SK-N-SH treated with all-trans-retinoic acid at 6 μM for 48 hours (cell line): Measurements from ENCODE around the gene FER.

Source experiments
- ARNTL ChIP-seq: fragments of 450-650 bp; formaldehyde crosslinking; IDR thresholded peaks from 2 replicates; pipeline ENCODE4 v1.5.0; 2020; ENCODE audit warnings: low read depth, mild to moderate bottlenecking, moderate library complexity, borderline replicate concordance
- BACH2 ChIP-seq: fragments of 250-450 bp; sonication (Bioruptor Pico); IDR thresholded peaks from 2 replicates; pipeline ENCODE4 v1.9.0; 2021; ENCODE audit warnings: mild to moderate bottlenecking, borderline replicate concordance
- CREB5 ChIP-seq: fragments of 250-450 bp; sonication (Bioruptor Pico); IDR thresholded peaks from 2 replicates; pipeline ENCODE4 v1.5.1; 2020; ENCODE audit warnings: low read depth, mild to moderate bottlenecking, moderate library complexity
- CSDC2 ChIP-seq: fragments of 250-450 bp; sonication (Bioruptor Pico); IDR thresholded peaks from 2 replicates; pipeline ENCODE4 v1.5.0; 2020; ENCODE audit warnings: mild to moderate bottlenecking, moderate library complexity
- ESRRG ChIP-seq: fragments of 250-450 bp; sonication (Bioruptor Pico); IDR thresholded peaks from 2 replicates; pipeline ENCODE4 v1.6.1; 2021; ENCODE audit warnings: mild to moderate bottlenecking
- GLIS3 ChIP-seq: fragments of 250-450 bp; sonication (Bioruptor Pico); IDR thresholded peaks from 2 replicates; pipeline ENCODE4 v1.5.0; 2020; ENCODE audit warnings: mild to moderate bottlenecking, moderate library complexity
- SNAI2 ChIP-seq: fragments of 250-450 bp; sonication (Bioruptor Pico); IDR thresholded peaks from 2 replicates; pipeline ENCODE4 v1.5.0; 2020; ENCODE audit warnings: mild to moderate bottlenecking, moderate library complexity
- ZFP3 ChIP-seq: fragments of 250-450 bp; sonication (Bioruptor Pico); IDR thresholded peaks from 2 replicates; pipeline ENCODE4 v1.5.0; 2020; ENCODE audit warnings: mild to moderate bottlenecking, moderate library complexity
- ZFP30 ChIP-seq: fragments of 450-650 bp; formaldehyde crosslinking; IDR thresholded peaks from 2 replicates; pipeline ENCODE4 v1.5.0; 2022; ENCODE audit warnings: mild to moderate bottlenecking, moderate library complexity
- ZNF8 ChIP-seq: fragments of 450-650 bp; formaldehyde crosslinking; IDR thresholded peaks from 2 replicates; pipeline ENCODE4 v1.5.0; 2020; ENCODE audit warnings: mild to moderate bottlenecking, moderate library complexity
- TF ChIP-seq, protein P1 (sequence below): fragments of 250-450 bp; sonication (Bioruptor Pico); IDR thresholded peaks from 2 replicates; pipeline ENCODE4 v1.8.0; 2021; ENCODE audit warnings: low read depth, mild to moderate bottlenecking, moderate library complexity, borderline replicate concordance
- TF ChIP-seq, protein P2 (sequence below): fragments of 250-450 bp; sonication (Bioruptor Pico); IDR thresholded peaks from 2 replicates; pipeline ENCODE4 v1.8.0; 2020; ENCODE audit warnings: mild to moderate bottlenecking, moderate library complexity, borderline replicate concordance

- TF ChIP-seq ARNTL (CRISPR knock-in tag) (no peak), SNAI2 (CRISPR knock-in tag) (no peak), CREB5 (CRISPR knock-in tag) (no peak), GLIS3 (CRISPR knock-in tag) (no peak), ESRRG (CRISPR knock-in tag) (no peak), ZFP3 (CRISPR knock-in tag) (no peak), ZFP30 (no peak), BACH2 (CRISPR knock-in tag) (no peak), CSDC2 (CRISPR knock-in tag) (no peak), ZNF8 (no peak)
- TF ChIP-seq, protein P1, sequence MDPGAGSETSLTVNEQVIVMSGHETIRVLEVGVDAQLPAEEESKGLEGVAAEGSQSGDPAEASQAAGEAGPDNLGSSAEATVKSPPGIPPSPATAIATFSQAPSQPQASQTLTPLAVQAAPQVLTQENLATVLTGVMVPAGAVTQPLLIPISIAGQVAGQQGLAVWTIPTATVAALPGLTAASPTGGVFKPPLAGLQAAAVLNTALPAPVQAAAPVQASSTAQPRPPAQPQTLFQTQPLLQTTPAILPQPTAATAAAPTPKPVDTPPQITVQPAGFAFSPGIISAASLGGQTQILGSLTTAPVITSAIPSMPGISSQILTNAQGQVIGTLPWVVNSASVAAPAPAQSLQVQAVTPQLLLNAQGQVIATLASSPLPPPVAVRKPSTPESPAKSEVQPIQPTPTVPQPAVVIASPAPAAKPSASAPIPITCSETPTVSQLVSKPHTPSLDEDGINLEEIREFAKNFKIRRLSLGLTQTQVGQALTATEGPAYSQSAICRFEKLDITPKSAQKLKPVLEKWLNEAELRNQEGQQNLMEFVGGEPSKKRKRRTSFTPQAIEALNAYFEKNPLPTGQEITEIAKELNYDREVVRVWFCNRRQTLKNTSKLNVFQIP (CRISPR knock-in tag), result no peak
- TF ChIP-seq, protein P2, sequence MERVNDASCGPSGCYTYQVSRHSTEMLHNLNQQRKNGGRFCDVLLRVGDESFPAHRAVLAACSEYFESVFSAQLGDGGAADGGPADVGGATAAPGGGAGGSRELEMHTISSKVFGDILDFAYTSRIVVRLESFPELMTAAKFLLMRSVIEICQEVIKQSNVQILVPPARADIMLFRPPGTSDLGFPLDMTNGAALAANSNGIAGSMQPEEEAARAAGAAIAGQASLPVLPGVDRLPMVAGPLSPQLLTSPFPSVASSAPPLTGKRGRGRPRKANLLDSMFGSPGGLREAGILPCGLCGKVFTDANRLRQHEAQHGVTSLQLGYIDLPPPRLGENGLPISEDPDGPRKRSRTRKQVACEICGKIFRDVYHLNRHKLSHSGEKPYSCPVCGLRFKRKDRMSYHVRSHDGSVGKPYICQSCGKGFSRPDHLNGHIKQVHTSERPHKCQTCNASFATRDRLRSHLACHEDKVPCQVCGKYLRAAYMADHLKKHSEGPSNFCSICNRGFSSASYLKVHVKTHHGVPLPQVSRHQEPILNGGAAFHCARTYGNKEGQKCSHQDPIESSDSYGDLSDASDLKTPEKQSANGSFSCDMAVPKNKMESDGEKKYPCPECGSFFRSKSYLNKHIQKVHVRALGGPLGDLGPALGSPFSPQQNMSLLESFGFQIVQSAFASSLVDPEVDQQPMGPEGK, result no peak
These were observed 192.8 kb downstream of the FER start for GRCh38 chr5:108940506-108940905.
